HepG2 (cell line): ENCODE data around the gene ETV6. TPM values are rescaled to one million over a fixed set of nuclear protein-coding genes. Genes with fewer than 3 reads are reported as not detected.
A peak's percentile ranks its signal among the peaks of the same experiment; 100 is the strongest.

Experiments used
- ATAC-seq: fragments of 200-7000 bp; cut with Tn5 transposase; 3 replicates; pipeline ENCODE4 v1.9.1; 2020; ENCODE audit warnings: mild to moderate bottlenecking, moderate library complexity
- BruUV-seq: library from RNA; stranded (reverse); fragments of 400-500 nt; replicated peaks from 2 replicates; lab custom pipeline; 2021; lab: Mats Ljungman, UMichigan
- CTCF ChIA-PET: fragments of 300-600 bp; formaldehyde crosslinking; extraction: SDS; loops from one replicate; lab custom pipeline; 2021; ENCODE audit warnings: low total read pairs, inconsistent platforms, low intra/inter-chr PET ratio; lab: Yijun Ruan, JAX
- POLR2A ChIA-PET: fragments of 350-600 bp; sonication (Branson Sonifier 250); formaldehyde crosslinking; loops from one replicate; lab custom pipeline; 2020; ENCODE audit warnings: antibody characterized with exemption, inconsistent platforms; lab: Yijun Ruan, JAX
- DNase-seq: peaks from one replicate; pipeline ENCODE4 v3.0.0-alpha.2; 2015; ENCODE audit warnings: low spot score
- FAIRE-seq: peaks from 3 replicates; lab custom pipeline; 2011; peaks lifted over from hg19 to GRCh38; lab: Jason Lieb, UNC
- H2AFZ ChIP-seq: one replicate; pipeline ENCODE4 v1.6.1; 2011; ENCODE audit warnings: low read length, inconsistent platforms
- H3K27ac ChIP-seq: fragments of 300-600 bp; 3 replicates; pipeline ENCODE4 v1.8.0; 2011; ENCODE audit warnings: mixed run types, mild to moderate bottlenecking, mixed read lengths, low read length, inconsistent platforms; ENCODE audit not compliant: insufficient read depth; ENCODE audit errors: extremely low read length
- H3K27me3 ChIP-seq, 2 experiments: fragments of 200-600 bp in 1 of 2; 2 replicates in 1 of 2; 3 replicates in 1 of 2; pipeline versions ENCODE4 v1.6.0 to v1.8.0; 2011; ENCODE audit warnings: low read length in 2 of 2, mild to moderate bottlenecking in 2 of 2, moderate library complexity in 2 of 2, inconsistent platforms in 1 of 2; ENCODE audit not compliant: insufficient read depth in 2 of 2, control insufficient read depth in 1 of 2
- H3K36me3 ChIP-seq, 2 experiments: fragments of 200-600 bp in 1 of 2; replicated peaks in 1 of 2; 2 replicates in 1 of 2; 3 replicates in 1 of 2; pipeline versions ENCODE4 v1.5.1 to v1.8.0; 2011; ENCODE audit warnings: low read length in 2 of 2, inconsistent platforms in 1 of 2; ENCODE audit not compliant: insufficient read depth in 2 of 2, control insufficient read depth in 1 of 2
- H3K4me1 ChIP-seq: 2 replicates; pipeline ENCODE4 v1.5.1; 2012; ENCODE audit warnings: low read length, inconsistent platforms; ENCODE audit not compliant: insufficient read depth
- H3K4me2 ChIP-seq: 2 replicates; pipeline ENCODE4 v1.6.0; 2011; ENCODE audit warnings: low read depth, low read length, inconsistent platforms
- H3K4me3 ChIP-seq, 3 experiments: fragments of 200-600 bp in 1 of 3; sonication (generic), shearing (Covaris generic) in 1 of 3; replicated peaks in 1 of 3; 2 replicates each; pipeline ENCODE4 v1.5.1; 2011 to 2016; ENCODE audit warnings: low read length in 3 of 3, inconsistent platforms in 2 of 3, low read depth in 2 of 3, mild to moderate bottlenecking in 2 of 3, control low read depth in 1 of 3, mixed read lengths in 1 of 3; ENCODE audit not compliant: insufficient read depth in 1 of 3
- H3K79me2 ChIP-seq: one replicate; pipeline ENCODE4 v1.6.1; 2011; ENCODE audit warnings: low read length, inconsistent platforms; ENCODE audit not compliant: insufficient read depth
- H3K9ac ChIP-seq: 2 replicates; pipeline ENCODE4 v1.6.0; 2011; ENCODE audit warnings: mild to moderate bottlenecking, low read depth, low read length, inconsistent platforms; ENCODE audit not compliant: insufficient read depth
- H3K9me3 ChIP-seq: 2 replicates; pipeline ENCODE4 v1.5.1; 2012; ENCODE audit warnings: mild to moderate bottlenecking, low read length
- H4K20me1 ChIP-seq: 2 replicates; pipeline ENCODE4 v1.6.0; 2011; ENCODE audit warnings: inconsistent platforms, mild to moderate bottlenecking, low read length, moderate library complexity; ENCODE audit not compliant: insufficient read depth
- HMG20A ChIP-seq: IDR thresholded peaks from 2 replicates; pipeline ENCODE4 v1.6.1; 2016; ENCODE audit warnings: borderline replicate concordance
- HNRNPL ChIP-seq: fragments of 200-400 bp; formaldehyde crosslinking; IDR thresholded peaks from 2 replicates; pipeline ENCODE4 v1.6.1; 2017; ENCODE audit warnings: mild to moderate bottlenecking, low read depth, low read length
- HOXD1 ChIP-seq: sonication (generic); formaldehyde crosslinking; IDR thresholded peaks from 2 replicates; pipeline ENCODE4 v1.5.0; 2020; ENCODE audit warnings: missing genetic modification reagents
- MTA1 ChIP-seq: sonication (generic); formaldehyde crosslinking; IDR thresholded peaks from 2 replicates; pipeline ENCODE4 v1.4.0; 2020; ENCODE audit warnings: missing genetic modification reagents, mild to moderate bottlenecking, borderline replicate concordance
- NBN ChIP-seq: fragments of 450-650 bp; conservative IDR thresholded peaks from 2 replicates; pipeline ENCODE4 v1.6.1; 2017
- NFATC3 ChIP-seq: sonication (generic); formaldehyde crosslinking; IDR thresholded peaks from 2 replicates; pipeline ENCODE4 v1.5.1; 2020; ENCODE audit warnings: mild to moderate bottlenecking, missing genetic modification reagents
- PHF21A ChIP-seq: sonication (generic); formaldehyde crosslinking; IDR thresholded peaks from 2 replicates; pipeline ENCODE4 v1.5.0; 2020; ENCODE audit warnings: mild to moderate bottlenecking, missing genetic modification reagents
- RORA ChIP-seq: sonication (generic); formaldehyde crosslinking; IDR thresholded peaks from 2 replicates; pipeline ENCODE4 v1.5.0; 2020; ENCODE audit warnings: mild to moderate bottlenecking, missing genetic modification reagents, moderate library complexity
- SIN3B ChIP-seq: fragments of 150-350 bp; IDR thresholded peaks from 2 replicates; pipeline ENCODE4 v1.6.1; 2014; ENCODE audit warnings: low read length
- ZFP91 ChIP-seq: sonication (generic); formaldehyde crosslinking; IDR thresholded peaks from 2 replicates; pipeline ENCODE4 v1.9.0; 2022; ENCODE audit warnings: missing genetic modification reagents, mild to moderate bottlenecking, borderline replicate concordance
- ZNF121 ChIP-seq: sonication (generic); formaldehyde crosslinking; IDR thresholded peaks from 2 replicates; pipeline ENCODE4 v1.5.0; 2020; ENCODE audit warnings: mild to moderate bottlenecking, missing genetic modification reagents
- ZNF281 ChIP-seq: sonication (generic); formaldehyde crosslinking; IDR thresholded peaks from 2 replicates; pipeline ENCODE4 v1.4.0; 2020; ENCODE audit warnings: missing genetic modification reagents, borderline replicate concordance
- ZNF441 ChIP-seq: sonication (generic); formaldehyde crosslinking; IDR thresholded peaks from 2 replicates; pipeline ENCODE4 v1.7.0; 2021; ENCODE audit warnings: missing genetic modification reagents, borderline replicate concordance
- ZNF670 ChIP-seq: sonication (generic); formaldehyde crosslinking; IDR thresholded peaks from 2 replicates; pipeline ENCODE4 v1.8.0; 2022; ENCODE audit warnings: mild to moderate bottlenecking, missing genetic modification reagents, borderline replicate concordance
- ZNF691 ChIP-seq: sonication (generic); formaldehyde crosslinking; IDR thresholded peaks from 2 replicates; pipeline ENCODE4 v1.4.0; 2020; ENCODE audit warnings: missing genetic modification reagents, low read depth, mild to moderate bottlenecking, borderline replicate concordance
- WGBS: methylation state at CpG from one replicate; pipeline ENCODE4 v1.1.6; 2017; ENCODE audit warnings: low lambda C conversion rate; 5-methylcytosine and 5-hydroxymethylcytosine counted together
- in situ Hi-C: cut with HindIII; loops from 2 replicates; pipeline ENCODE4 v1.10.0; 2017; ENCODE audit warnings: low pct_unique_long_range_greater_than_20kb; ENCODE audit not compliant: extremely low pct_ligation_motif_present
- intact Hi-C: fragments of 100-400 bp; cut with micrococcal nuclease; formaldehyde crosslinking; loops from one replicate; pipeline ENCODE4 v1.10.0; 2022; ENCODE audit not compliant: unreplicated experiment
- polyA plus RNA-seq, 8 experiments: library from polyadenylated mRNA; depleted of rRNA in 3 of 8; stranded (reverse) in 7 of 8; unstranded in 1 of 8; fragments of >200 nt; fragmentation: Illumina TruSeq in 4 of 8; extraction: Trizol in 4 of 8; gene quantifications; 2 replicates each; pipeline versions ENCODE4 v1.2.1 to v1.2.3, GENCODE V29; 2011 to 2016; ENCODE audit warnings: low read depth in 4 of 8, missing spikeins in 1 of 8, mixed read lengths in 1 of 8; ENCODE audit not compliant: insufficient read depth in 1 of 8
- total RNA-seq, 5 experiments: library from RNA; depleted of rRNA; stranded (reverse); fragments of >200 nt; fragmentation: Illumina TruSeq; extraction: Trizol; gene quantifications; 2 replicates each; pipeline ENCODE4 v1.2.3, GENCODE V29; 2016; ENCODE audit warnings: low read depth in 1 of 5

Gene ETV6
- total and polyA plus RNA-seq, 2 of the 13 experiments (the other 11 are each of a cell fraction or from before 2014, with no cell fraction given), result 2.2 to 3.0 TPM

GRCh38 chr12:11820476-11820875 is 171.0 kb downstream of the ETV6 start (continued):
- TF ChIP-seq MTA1 (CRISPR knock-in tag) (no peak), RORA (CRISPR knock-in tag) (no peak), HNRNPL (no peak), PHF21A (no peak), ZNF281 (CRISPR knock-in tag) (no peak), ZFP91 (no peak), ZNF441 (CRISPR knock-in tag) (no peak), NFATC3 (no peak)

GRCh38 chr12:11821386-11822080 is 172.1 kb downstream of the ETV6 start:
- no peaks in the 10 kb centered on the region for H3K36me3 ChIP-seq
- H3K4me3 ChIP-seq, result no peak overlapping the region
- peaks cover 9% of the 10 kb centered on the region; the same call in 1 of the 2 replicates for H3K4me1 ChIP-seq
- no peaks in the 10 kb centered on the region for H3K79me2 ChIP-seq
- FAIRE-seq (no peak), ATAC-seq (no peak), DNase-seq (no peak)
- intact Hi-C loops, result no loop called here
- no peak overlapping the region for H3K4me2 ChIP-seq
- H3K27me3 ChIP-seq, result no peaks in the 10 kb centered on the region
- ChIA-PET POLR2A (no interaction called here), CTCF (no interaction called here)
- TF ChIP-seq NBN (no peak), HMG20A (no peak), SIN3B (no peak), ZNF121 (CRISPR knock-in tag) (peak; percentile 56; the same call in 1 of the 2 replicates), ZNF670 (CRISPR knock-in tag) (no peak), HOXD1 (CRISPR knock-in tag) (no peak), ZNF691 (CRISPR knock-in tag) (no peak)
- in situ Hi-C loops, result no loop called here
- no peaks in the 10 kb centered on the region for H3K9me3 ChIP-seq
- H4K20me1 ChIP-seq, result no peaks in the 10 kb centered on the region
- H3K27ac ChIP-seq, result no peak overlapping the region
- 87% methylated on average over 10 of the region's 10 CpGs for WGBS
- no peak overlapping the region for H3K9ac ChIP-seq
- no peak overlapping the region for H2AFZ ChIP-seq
- no TSS peak for BruUV-seq
